Sciatic nerve (tissue), 2 donors: ENCODE measurements around the gene RNASEL. TPM values are rescaled to one million over a fixed set of nuclear protein-coding genes. Genes with fewer than 3 reads are reported as not detected.
A peak's percentile ranks its signal among the peaks of the same experiment; 100 is the strongest.
"Not testable (repeated sequence)": the region's sequence is repeated elsewhere in the genome, so short reads cannot be mapped to it uniquely, and the experiment has no call there.

Experiments
- ATAC-seq: fragments of 200-7000 bp; cut with Tn5 transposase; one replicate; pipeline ENCODE4 v1.9.1; 2020; ENCODE audit warnings: mild to moderate bottlenecking, moderate library complexity
- DNase-seq: peaks from one replicate; pipeline ENCODE4 v3.0.0-alpha.2; 2020; ENCODE audit warnings: low spot score
- intact Hi-C: fragments of 100-400 bp; cut with DNase I; formaldehyde crosslinking; loops from one replicate; pipeline ENCODE4 v1.14.2; 2022
- total RNA-seq: library from RNA; stranded (reverse); fragmentation: NEBNext Ultra II Directional; extraction: Animal tissue kit (Norgen Biotek cat#: 25700); gene quantifications from one replicate; pipeline ENCODE4 v1.2.1, GENCODE V29; 2021
- donor health status: DM: no; HTN: no; CAD: no.
- donor health status: DM: no; HTN: no; CAD: no.

RNASEL gene
- total RNA-seq = 11.6 TPM

DNA sequence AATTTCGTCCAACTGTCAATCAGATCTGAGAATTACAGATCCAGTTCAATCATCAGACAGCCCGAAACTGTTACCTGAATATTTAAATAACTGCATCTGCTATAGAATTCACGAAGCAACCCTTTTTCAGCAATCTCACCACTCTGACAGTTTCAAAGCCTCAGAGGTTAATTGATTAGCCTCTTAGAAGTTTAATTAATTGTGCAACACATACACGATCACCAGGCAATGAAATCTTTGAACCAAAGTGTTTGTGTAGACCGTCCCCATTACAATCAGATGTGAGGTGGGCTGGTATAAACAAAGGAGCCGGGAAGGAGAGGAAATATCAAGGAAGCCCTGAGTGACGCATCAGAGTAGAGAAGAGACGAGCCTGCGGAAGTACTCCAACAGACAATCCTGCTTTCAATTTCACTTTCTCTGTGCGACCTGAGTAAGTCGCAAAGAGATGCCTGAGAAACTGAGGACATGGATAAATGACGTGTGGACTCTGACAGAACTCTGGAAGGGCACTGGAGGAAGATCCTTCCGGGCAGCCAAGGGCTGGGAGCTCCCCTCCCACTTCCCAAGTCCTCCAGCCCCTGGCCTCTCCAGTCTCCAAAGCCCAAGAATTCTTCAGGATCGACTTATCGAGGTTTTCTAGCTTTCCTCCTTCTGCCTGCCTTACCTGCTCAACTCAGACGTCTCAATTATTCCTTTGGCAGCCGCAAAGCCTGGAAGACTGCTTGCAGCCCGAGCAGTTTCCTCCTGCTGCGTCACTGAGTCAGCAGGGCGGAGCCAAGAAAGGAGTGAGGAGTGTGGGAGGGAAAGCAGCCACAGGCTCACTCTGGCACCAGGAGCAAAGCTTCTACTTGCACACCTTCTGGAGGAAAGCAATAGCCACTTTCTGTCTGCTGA, at the start of gene RNASEL:
TSS of gene RNASEL (minus strand) at position 757 of the 897 bp plus-strand sequence. CDS start 2,450 bp downstream, outside the sequence.
- DNase-seq (peak; percentile 88), ATAC-seq (peak; percentile 96)
- intact Hi-C loops = no loop called here

DNA sequence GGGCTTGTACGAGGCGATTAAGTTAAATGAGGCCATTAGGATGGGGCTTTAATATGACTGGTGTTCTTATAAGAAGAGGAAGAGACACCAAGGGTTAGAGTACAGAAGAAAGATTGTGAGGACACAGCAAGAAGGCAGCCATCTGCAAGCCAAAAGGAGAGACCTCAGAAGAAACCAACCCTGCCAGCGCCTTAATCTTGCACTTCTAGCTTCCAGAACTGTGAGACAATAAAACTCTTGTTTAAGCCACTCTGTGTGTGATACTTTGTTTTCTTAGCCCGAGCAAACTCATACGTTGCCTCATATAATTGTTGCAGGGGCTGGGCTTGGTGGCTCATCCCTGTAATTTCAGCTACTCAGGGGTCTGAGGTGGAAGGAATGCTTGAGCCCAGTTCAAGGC, 48.7 kb upstream of the RNASEL start:
- ATAC-seq (no peak), DNase-seq (no peak)
- intact Hi-C loops = no loop called here

DNA sequence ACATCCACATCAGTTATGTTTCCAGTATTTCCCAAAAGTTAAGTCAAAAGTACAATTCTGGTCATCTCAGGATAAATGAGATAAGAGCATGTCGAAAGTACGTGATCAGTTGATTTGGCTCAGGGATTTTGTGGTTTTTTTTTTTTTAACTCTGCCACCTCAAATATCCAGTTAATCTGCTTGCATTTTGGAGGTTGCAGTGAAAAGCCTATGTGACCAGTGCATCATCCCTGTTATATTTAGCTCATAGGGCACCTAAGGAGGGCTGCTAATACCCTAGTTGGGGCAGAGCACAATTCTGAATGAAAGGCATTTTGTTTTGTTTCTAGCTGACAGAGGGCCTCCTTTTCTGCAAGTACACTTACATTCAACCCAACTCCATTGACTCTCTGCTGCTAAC, 46.8 kb upstream of the RNASEL start:
- ATAC-seq (no peak), DNase-seq (no peak)
- intact Hi-C loops = no loop called here

DNA sequence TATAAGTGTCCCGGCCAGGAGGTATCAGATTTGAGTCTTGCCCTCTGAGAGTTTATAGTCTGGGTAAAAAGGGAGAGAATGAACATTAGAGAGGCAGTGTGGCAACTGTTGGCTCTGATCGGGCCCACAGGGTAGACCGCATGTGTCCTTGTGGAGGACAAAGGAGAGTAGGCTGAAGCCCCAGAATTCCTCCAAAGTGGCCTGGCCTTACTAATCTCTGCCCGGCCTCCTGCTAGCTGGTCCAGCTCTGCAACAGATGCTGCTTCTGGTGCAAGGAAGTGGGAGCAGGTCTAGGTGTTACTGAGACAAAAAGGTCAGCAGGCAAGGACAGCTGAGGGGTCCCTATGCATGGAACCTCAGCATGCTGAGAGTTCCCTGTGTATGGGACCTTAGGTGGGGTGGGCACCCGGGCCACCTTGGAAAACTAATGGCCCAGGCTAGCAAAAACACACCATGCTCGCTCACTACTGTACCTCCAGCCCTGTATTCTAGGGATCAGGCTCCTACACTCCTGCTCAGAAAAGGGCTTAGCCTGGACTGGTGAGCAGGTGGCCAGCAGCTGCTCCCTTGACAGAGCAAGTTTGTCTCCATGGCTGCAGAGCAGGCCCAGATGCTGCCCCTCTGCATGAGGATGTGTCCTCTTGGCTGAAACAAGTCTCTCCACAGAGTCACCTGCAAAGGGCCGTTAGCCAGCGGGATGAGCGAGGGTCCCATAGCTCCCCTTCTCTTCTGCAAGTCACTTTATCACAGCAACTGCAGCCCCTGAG, 45.4 kb upstream of the RNASEL start:
- no peak for DNase-seq
- intact Hi-C loops = no loop called here
- peak; percentile 53 for ATAC-seq

DNA sequence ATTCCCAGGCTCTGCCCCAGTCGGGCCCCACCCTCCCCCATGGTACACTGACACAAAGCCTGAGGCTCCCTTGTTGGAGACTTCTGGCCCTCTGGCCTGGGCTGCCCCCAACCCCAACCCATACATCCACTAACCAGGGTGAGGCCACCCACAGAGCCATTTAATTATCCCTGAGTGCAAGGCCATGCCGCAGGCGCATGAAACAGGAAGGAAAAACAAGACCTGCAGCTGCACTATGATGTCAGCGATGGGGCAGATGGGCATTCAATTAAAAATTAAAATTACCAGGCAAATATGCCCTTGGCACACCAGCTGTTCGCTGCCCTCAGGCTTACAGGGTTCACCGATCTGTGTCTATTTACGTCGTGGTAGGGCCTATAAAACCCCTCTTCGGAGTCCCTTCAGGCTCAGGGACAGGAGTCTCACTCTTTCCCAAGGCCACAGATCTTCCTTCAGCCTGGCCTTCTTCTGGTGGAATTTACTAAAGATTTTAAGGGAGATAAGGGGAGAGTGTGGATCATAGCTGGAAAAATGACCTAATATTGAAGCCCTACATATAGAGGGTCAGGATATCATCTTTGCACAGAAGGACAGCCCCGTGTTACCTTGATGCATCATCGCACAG, 44.7 kb upstream of the RNASEL start:
- intact Hi-C loops = no loop called here
- ATAC-seq = peak; percentile 58
- no peak for DNase-seq

DNA sequence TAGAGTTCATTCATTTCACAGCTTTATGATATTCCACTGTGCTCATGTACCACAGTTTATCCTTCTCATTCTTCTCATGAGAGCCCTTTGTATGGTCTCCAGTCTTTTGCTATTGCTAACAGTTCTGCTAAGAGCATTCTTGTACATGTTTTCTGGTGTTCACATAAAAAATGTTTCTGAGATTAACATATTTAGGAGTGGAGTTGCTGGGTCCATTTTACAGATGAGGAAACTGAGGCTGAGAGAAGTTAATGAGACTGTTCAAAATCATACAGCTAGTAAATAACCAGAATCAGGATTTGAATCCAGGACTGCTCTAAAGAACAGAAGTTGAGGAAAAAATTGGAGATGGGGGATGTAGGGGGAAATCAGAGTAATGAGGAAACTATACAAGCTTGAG, 44.0 kb upstream of the RNASEL start:
- ATAC-seq (no peak), DNase-seq (no peak)
- intact Hi-C loops = no loop called here

DNA sequence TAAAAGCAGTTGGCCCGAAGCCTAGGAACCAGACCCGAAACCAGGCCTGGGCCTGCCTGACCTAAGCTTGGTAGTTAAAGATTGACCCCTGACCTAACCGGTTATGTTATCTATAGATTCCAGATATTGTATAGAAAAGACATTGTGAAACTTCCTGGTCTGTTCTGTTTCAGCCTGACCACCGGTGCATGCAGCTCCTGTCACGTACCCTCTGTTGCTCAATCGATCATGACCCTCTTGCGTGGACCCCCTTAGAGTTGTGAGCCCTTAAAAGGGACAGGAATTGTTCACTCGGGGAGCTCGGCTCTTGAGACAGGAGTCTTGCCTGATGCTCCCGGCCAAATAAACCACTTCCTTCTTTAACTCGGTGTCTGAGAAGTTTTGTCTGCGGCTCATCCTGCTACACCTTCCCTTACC, 43.4 kb upstream of the RNASEL start:
- DNase-seq, ATAC-seq, intact Hi-C loops: not testable (repeated sequence)

- intact Hi-C loops = no loop called here
- DNase-seq (no peak), ATAC-seq (no peak)
Measured at GRCh38 chr1:182631954-182632353, 42.9 kb upstream of the RNASEL start.

DNA sequence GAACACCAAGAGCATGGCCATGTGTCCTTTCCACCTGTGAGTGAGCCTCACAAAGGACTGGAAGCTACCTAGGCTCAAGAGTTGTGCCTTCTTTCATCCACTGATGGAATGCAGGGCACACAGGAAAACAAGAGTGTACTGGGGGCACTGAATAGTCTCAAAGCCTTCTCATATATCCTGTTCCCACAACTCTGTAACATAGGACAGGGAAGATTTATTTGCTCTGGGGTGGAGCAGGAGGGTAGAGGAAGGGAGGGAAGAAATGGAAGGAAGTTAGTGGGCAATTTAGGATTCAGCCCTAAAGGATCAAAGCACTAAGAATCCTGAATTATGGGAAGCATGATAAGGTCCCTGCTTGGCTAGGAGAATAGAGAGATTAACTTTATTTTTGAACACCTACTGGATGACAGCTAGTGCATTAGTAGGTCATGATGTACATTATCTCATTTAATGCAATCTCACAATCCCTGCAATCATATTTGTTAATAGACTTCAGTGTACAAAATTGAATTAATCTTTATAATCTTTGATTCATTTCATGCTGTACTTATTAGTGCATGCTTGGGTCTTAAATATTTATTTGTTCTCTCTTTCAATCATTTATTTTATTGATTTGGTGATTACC, 42.1 kb upstream of the RNASEL start:
- ATAC-seq (no peak), DNase-seq (no peak)
- intact Hi-C loops = no loop called here

DNA sequence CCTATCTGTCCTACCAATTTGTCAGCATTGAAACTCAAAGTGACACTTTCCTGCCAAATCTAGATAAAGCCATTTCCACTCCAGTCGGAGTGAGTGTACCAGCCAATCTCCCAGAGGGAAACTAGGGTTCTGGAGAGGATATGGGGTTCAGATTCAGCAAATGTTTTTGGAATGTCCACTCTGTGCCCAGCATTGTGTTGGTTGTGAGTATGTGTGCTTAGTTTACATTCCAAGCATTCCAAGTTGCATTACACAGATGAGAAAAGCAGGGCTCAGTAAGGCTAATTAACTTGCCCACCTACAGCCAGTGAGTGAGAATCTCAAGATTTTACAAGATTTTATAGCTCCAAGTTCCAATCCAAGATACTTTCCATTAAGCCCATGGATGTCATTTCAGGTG, 41.5 kb upstream of the RNASEL start:
- ATAC-seq = no peak
- DNase-seq = no peak
- intact Hi-C loops = no loop called here

DNA sequence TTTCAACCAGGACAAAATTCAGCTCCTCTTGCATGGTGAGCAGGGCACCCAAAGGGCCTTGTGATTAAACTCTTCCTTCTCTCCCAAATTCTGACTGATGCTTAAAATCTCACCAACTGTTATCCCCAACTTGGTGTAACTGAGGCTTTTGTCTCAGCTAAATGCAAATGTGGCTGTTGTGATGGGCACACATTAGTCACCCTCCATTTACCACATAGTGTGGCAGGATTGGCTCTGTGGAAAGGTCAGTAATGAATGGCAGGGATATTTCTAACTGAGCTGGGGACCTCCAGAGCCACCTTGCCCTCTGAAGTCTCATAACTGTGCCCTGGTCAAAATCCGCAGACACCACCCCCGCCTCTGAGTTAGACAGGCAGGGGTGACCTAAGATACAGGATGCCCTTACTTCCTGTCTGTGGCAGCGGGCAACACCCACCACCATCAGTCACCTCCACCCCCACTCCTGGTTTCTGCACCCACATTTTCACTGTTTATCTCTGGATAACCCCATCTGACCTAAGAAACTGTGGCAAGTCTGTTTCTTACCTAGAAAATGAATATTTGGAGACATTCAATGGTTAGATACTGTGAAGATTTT, 40.5 kb upstream of the RNASEL start:
- intact Hi-C loops = no loop called here
- no peak for DNase-seq
- ATAC-seq = no peak

GRCh38 chr1:182629080-182629479, 40.0 kb upstream of the RNASEL start:
- no peak for ATAC-seq
- intact Hi-C loops = no loop called here

GRCh38 chr1:182628657-182629056, 39.6 kb upstream of the RNASEL start:
- DNase-seq = no peak
- no peak for ATAC-seq
- intact Hi-C loops = no loop called here

More at GRCh38 chr1:182629080-182629479, 40.0 kb upstream of the RNASEL start:
- no peak for DNase-seq

DNA sequence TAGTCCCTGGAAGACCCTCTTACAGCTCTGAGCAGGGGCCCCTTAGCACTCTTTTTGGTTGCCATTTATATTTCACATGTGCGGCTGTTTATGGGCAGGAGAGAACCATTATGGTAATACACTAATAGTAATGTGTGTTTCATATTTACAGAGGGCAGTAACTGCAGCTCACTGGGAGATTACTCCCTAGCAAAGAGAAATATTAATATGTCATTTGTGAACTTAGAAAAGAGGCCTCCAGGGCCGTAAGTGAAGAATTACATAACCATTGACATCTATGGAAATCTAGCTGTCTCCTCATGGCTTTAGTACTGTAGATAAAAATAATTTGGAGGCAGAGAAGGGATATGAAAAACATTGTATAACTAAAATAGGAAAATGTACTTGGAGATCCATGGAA, 38.6 kb upstream of the RNASEL start:
- intact Hi-C loops = no loop called here
- no peak for ATAC-seq
- no peak for DNase-seq

DNA sequence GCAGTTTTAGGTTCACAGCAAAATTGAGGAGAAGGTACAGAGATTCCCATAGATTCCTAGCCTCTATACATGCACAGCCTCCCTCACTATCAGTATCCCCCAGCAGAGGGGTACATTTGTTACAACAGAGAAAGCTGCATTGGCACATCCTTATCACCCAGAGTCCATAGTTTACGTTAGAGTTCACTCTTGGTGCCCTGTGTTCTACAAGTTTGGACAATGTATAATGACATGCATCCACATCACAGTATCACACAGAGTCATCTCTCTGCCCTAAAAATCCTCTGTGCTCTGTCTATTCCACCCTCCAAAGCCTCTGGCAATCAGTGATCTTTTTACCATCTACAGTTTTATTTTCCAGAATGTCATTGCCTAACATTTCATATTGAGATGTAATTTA, 37.5 kb upstream of the RNASEL start:
- ATAC-seq (no peak), DNase-seq (no peak)
- intact Hi-C loops = no loop called here

DNA sequence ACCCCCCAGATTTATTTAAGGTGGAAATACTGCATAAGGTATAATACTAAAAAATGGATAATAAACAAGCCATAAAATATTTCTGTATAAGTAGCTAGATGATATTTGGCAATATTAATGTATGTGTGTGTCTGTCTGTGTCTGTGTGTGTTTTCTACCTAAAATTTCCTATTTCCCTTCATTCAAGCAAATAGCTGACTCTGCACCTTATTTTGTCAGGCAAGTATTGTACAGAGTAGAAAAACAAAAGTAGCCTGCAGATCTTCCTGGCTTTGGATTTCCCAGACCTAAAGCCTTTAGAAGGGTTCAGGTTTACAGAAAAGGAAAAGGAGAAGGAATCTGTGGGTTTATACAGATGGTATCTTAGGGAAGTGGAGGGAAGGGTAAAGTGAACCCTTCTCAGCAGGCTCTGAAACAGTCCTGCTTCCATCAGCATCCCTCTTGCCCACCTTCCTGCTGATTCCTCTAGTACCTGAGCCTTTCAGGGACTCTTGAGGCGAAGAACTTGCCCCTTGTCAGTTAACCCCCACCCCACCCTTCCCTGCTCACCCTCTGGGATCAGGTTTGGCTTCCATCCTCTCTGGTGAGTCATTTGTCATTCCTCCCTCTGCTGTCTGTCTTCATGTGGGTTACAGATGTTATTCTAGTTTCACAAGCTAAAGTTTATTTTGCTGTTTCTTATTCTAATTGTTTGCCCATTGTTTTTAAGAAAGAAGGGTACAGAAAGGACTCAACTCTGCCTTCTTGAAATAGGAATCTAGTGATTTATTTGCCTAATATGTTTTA, 36.9 kb upstream of the RNASEL start:
- no peak for ATAC-seq
- no peak for DNase-seq
- intact Hi-C loops = no loop called here

DNA sequence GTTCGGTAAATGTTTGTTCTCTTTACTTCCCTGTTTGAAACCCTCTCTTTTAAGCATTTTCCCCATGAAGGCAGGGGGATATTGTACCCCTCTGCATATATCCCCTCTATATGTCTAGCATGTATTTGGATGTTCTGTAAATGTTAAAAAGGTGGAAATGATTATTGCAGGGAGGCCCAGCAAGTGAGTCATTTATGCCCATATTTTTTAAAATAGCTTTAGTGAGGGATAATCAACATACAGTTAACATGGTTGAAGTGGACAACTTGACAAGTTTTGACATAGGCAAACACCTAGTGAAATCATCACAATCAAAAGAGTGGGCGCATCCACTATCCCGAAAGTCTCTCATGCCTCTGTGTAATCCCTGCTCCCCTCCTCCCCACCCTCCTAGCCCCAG, 36.0 kb upstream of the RNASEL start:
- ATAC-seq (no peak), DNase-seq (no peak)
- intact Hi-C loops = no loop called here

- intact Hi-C loops = no loop called here
- ATAC-seq = no peak
- no peak for DNase-seq
Measured at GRCh38 chr1:182624577-182624976, 35.5 kb upstream of the RNASEL start.
